Right atrium auricular region (tissue), 2 donors: ENCODE data around the gene SERPINA4. TPM values are rescaled to one million over a fixed set of nuclear protein-coding genes. Genes with fewer than 3 reads are reported as not detected.

ENCODE experiments used
- DNase-seq: peaks from one replicate; pipeline ENCODE4 v3.0.0-alpha.2; 2019; ENCODE audit warnings: low spot score
- H3K27ac ChIP-seq, 2 donors: fragments of 200-600 bp; sonication (generic); 1 replicate in 1 of 2; 2 replicates in 1 of 2; pipeline ENCODE4 v1.5.1; 2016 to 2019
- H3K27me3 ChIP-seq, 2 donors: fragments of 200-600 bp; sonication (generic); one replicate each; pipeline versions ENCODE4 v1.5.1 to v1.6.0; 2017 to 2019
- H3K36me3 ChIP-seq: fragments of 200-600 bp; sonication (generic); one replicate; pipeline ENCODE4 v1.5.1; 2016
- H3K4me1 ChIP-seq, 2 donors: fragments of 200-600 bp; sonication (generic); one replicate each; pipeline versions ENCODE4 v1.5.1 to v1.6.0; 2017 to 2019
- H3K4me3 ChIP-seq, 2 donors: fragments of 200-600 bp; sonication (generic); 1 replicate in 1 of 2; 2 replicates in 1 of 2; pipeline ENCODE4 v1.5.1; 2017 to 2019; ENCODE audit warnings: mild to moderate bottlenecking in 1 of 2, moderate library complexity in 1 of 2
- H3K9me3 ChIP-seq, 2 donors: fragments of 200-600 bp; sonication (generic); one replicate each; pipeline ENCODE4 v1.5.1; 2019
- total RNA-seq, 2 donors: library from RNA; depleted of rRNA; stranded (reverse); fragments of >200 nt; gene quantifications; one replicate each; pipeline ENCODE4 v1.1.0, GENCODE V29; 2016
- TF ChIP-seq, protein P1 (sequence below), 2 donors: fragments of 200-600 bp; sonication (generic); IDR thresholded peaks; one replicate each; pipeline ENCODE4 v1.5.1; 2019; ENCODE audit warnings: antibody characterized with exemption in 2 of 2

SERPINA4 gene
- total RNA-seq, 2 donors from 2014 or later: not detected

GRCh38 chr14:94570440-94570839, 9.2 kb downstream of the SERPINA4 start:
- DNase-seq: no peak
- no peaks in the 10 kb centered on the region for H3K36me3 ChIP-seq
- no peak overlapping the region for H3K4me3 ChIP-seq
- H3K27me3 ChIP-seq: no peaks in the 10 kb centered on the region
- TF ChIP-seq, protein P1, sequence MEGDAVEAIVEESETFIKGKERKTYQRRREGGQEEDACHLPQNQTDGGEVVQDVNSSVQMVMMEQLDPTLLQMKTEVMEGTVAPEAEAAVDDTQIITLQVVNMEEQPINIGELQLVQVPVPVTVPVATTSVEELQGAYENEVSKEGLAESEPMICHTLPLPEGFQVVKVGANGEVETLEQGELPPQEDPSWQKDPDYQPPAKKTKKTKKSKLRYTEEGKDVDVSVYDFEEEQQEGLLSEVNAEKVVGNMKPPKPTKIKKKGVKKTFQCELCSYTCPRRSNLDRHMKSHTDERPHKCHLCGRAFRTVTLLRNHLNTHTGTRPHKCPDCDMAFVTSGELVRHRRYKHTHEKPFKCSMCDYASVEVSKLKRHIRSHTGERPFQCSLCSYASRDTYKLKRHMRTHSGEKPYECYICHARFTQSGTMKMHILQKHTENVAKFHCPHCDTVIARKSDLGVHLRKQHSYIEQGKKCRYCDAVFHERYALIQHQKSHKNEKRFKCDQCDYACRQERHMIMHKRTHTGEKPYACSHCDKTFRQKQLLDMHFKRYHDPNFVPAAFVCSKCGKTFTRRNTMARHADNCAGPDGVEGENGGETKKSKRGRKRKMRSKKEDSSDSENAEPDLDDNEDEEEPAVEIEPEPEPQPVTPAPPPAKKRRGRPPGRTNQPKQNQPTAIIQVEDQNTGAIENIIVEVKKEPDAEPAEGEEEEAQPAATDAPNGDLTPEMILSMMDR (IDR thresholded peaks at IDR 0.05): no peak
- no peak overlapping the region for H3K27ac ChIP-seq
- no peaks in the 10 kb centered on the region for H3K9me3 ChIP-seq
- H3K4me1 ChIP-seq: peaks cover 0 to 18% of the 10 kb centered on the region in 2 donors

GRCh38 chr14:94571395-94571794, 10.2 kb downstream of the SERPINA4 start:
- no peak overlapping the region for H3K4me3 ChIP-seq
- TF ChIP-seq, protein P1 (IDR thresholded peaks at IDR 0.05): no peak
- no peak for DNase-seq
- no peaks in the 10 kb centered on the region for H3K9me3 ChIP-seq
- H3K36me3 ChIP-seq: no peaks in the 10 kb centered on the region
- H3K27ac ChIP-seq: peak overlapping the region; percentile 37 to 54
- H3K27me3 ChIP-seq: no peaks in the 10 kb centered on the region
- H3K4me1 ChIP-seq: peaks cover 0 to 18% of the 10 kb centered on the region in 2 donors

DNA sequence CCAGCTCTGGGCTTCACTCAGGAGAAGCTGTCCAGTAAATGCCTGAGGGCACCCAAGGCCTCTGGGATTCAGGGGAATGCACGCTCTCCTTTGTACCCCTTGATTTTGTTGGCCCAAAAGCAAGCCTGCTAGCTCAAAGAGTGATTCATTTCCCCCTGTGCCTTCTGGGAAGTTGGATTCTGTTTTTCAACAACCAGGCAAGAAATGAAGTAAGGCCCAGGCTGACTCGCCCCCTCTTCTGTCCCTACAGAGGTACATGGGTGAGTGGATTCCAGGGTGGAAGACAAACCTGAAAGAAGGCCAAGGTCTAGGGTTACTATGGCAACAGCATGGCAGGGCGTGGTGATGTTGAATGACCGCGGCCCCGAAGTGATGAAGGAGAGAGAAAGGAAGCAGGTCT, 10.7 kb downstream of the SERPINA4 start:
- peak overlapping the region; percentile 37 to 54 for H3K27ac ChIP-seq
- no peaks in the 10 kb centered on the region for H3K36me3 ChIP-seq
- H3K27me3 ChIP-seq: no peaks in the 10 kb centered on the region
- TF ChIP-seq, protein P1 (IDR thresholded peaks at IDR 0.05): no peak
- peaks cover 0 to 18% of the 10 kb centered on the region in 2 donors for H3K4me1 ChIP-seq
- H3K4me3 ChIP-seq: no peak overlapping the region
- no peaks in the 10 kb centered on the region for H3K9me3 ChIP-seq
- no peak for DNase-seq

- DNase-seq: no peak
Measured at GRCh38 chr14:94572637-94573303, 11.5 kb downstream of the SERPINA4 start.

GRCh38 chr14:94573475-94574277, 12.4 kb downstream of the SERPINA4 start:
- TF ChIP-seq, protein P1 (IDR thresholded peaks at IDR 0.05): no peak

More at GRCh38 chr14:94572637-94573303, 11.5 kb downstream of the SERPINA4 start:
- no peaks in the 10 kb centered on the region for H3K9me3 ChIP-seq
- no peaks in the 10 kb centered on the region for H3K36me3 ChIP-seq
- H3K4me3 ChIP-seq: no peak overlapping the region
- TF ChIP-seq, protein P1 (IDR thresholded peaks at IDR 0.05): no peak
- no peak overlapping the region for H3K27ac ChIP-seq
- no peaks in the 10 kb centered on the region for H3K27me3 ChIP-seq
- H3K4me1 ChIP-seq: peaks cover 0 to 18% of the 10 kb centered on the region in 2 donors

More at GRCh38 chr14:94573475-94574277, 12.4 kb downstream of the SERPINA4 start:
- Histone ChIP-seq H3K4me3 (no peak overlapping the region), H3K36me3 (no peaks in the 10 kb centered on the region), H3K27ac (no peak overlapping the region), H3K27me3 (no peaks in the 10 kb centered on the region), H3K4me1 (peaks cover 0 to 18% of the 10 kb centered on the region in 2 donors), H3K9me3 (no peaks in the 10 kb centered on the region)
- DNase-seq: no peak
